GM23338 (cell line): ENCODE results near the gene BICD2. TPM values are rescaled to one million over a fixed set of nuclear protein-coding genes. Genes with fewer than 3 reads are reported as not detected.

Source experiments
- ATAC-seq: fragments of 200-7000 bp; cut with Tn5 transposase; 3 replicates; pipeline ENCODE4 v1.9.1; 2020
- DNase-seq: peaks from one replicate; pipeline ENCODE4 v3.0.0-alpha.2; 2015; ENCODE audit warnings: low spot score
- H2AFZ ChIP-seq: fragments of 200-600 bp; sonication (generic); 2 replicates; pipeline ENCODE4 v1.8.0; 2016; ENCODE audit warnings: antibody characterized with exemption, mild to moderate bottlenecking, moderate library complexity
- H3F3A ChIP-seq: fragments of 200-600 bp; sonication (generic); replicated peaks from 2 replicates; pipeline ENCODE4 v1.8.0; 2017; ENCODE audit warnings: antibody characterized with exemption, mixed run types, low read depth
- H3K27ac ChIP-seq: fragments of 200-600 bp; sonication (generic); 2 replicates; pipeline ENCODE4 v1.6.1; 2016; ENCODE audit warnings: low read depth
- H3K27me3 ChIP-seq: fragments of 200-600 bp; sonication (generic); 2 replicates; pipeline ENCODE4 v1.8.0; 2016; ENCODE audit warnings: mild to moderate bottlenecking, mixed run types, moderate library complexity; ENCODE audit not compliant: insufficient read depth
- H3K36me3 ChIP-seq: fragments of 200-600 bp; sonication (generic); 2 replicates; pipeline ENCODE4 v1.8.0; 2016; ENCODE audit warnings: mild to moderate bottlenecking; ENCODE audit not compliant: insufficient read depth
- H3K4me1 ChIP-seq: fragments of 200-600 bp; sonication (generic); 2 replicates; pipeline ENCODE4 v1.8.0; 2016; ENCODE audit warnings: mild to moderate bottlenecking, moderate library complexity; ENCODE audit not compliant: insufficient read depth
- H3K4me2 ChIP-seq: fragments of 200-600 bp; sonication (generic); 2 replicates; pipeline ENCODE4 v1.7.1; 2017; ENCODE audit warnings: mixed run types
- H3K4me3 ChIP-seq: fragments of 200-600 bp; sonication (generic); 2 replicates; pipeline ENCODE4 v1.6.1; 2016; ENCODE audit warnings: mixed run types
- H3K79me2 ChIP-seq: fragments of 200-600 bp; sonication (generic); replicated peaks from 2 replicates; pipeline ENCODE4 v1.8.0; 2017; ENCODE audit warnings: mild to moderate bottlenecking; ENCODE audit not compliant: insufficient read depth
- H3K9me2 ChIP-seq: fragments of 200-600 bp; sonication (generic); 2 replicates; pipeline ENCODE4 v1.8.0; 2017; ENCODE audit not compliant: insufficient read depth
- H4K20me1 ChIP-seq: fragments of 200-600 bp; sonication (generic); replicated peaks from 2 replicates; pipeline ENCODE4 v1.8.0; 2017; ENCODE audit warnings: mild to moderate bottlenecking; ENCODE audit not compliant: insufficient read depth
- H3K27ac Mint-ChIP-seq: 2 replicates; pipeline ENCODE4 v1.8.0; 2020; ENCODE audit warnings: inconsistent platforms, mild to moderate bottlenecking, moderate library complexity, mixed read lengths
- H3K27me3 Mint-ChIP-seq: 3 replicates; pipeline ENCODE4 v1.8.0; 2022; ENCODE audit warnings: low read depth, mild to moderate bottlenecking, moderate library complexity, mixed read lengths, inconsistent platforms; ENCODE audit not compliant: insufficient read depth, poor library complexity
- H3K36me3 Mint-ChIP-seq: 3 replicates; pipeline ENCODE4 v1.8.0; 2021; ENCODE audit warnings: low read depth, mild to moderate bottlenecking, inconsistent platforms, moderate library complexity, mixed read lengths
- H3K4me1 Mint-ChIP-seq: 3 replicates; pipeline ENCODE4 v1.8.0; 2020; ENCODE audit warnings: mild to moderate bottlenecking, inconsistent platforms, mixed read lengths
- H3K4me3 Mint-ChIP-seq: 3 replicates; pipeline ENCODE4 v1.8.0; 2021; ENCODE audit warnings: moderate library complexity, mild to moderate bottlenecking, inconsistent platforms, mixed read lengths
- H3K9me3 Mint-ChIP-seq: 3 replicates; pipeline ENCODE4 v1.8.0; 2020; ENCODE audit warnings: moderate library complexity, mild to moderate bottlenecking, inconsistent platforms, mixed read lengths
- CREB1 ChIP-seq: fragments of 250-450 bp; sonication (Bioruptor Pico); IDR thresholded peaks from 2 replicates; pipeline ENCODE4 v1.5.0; 2020; ENCODE audit warnings: low read depth, mild to moderate bottlenecking, moderate library complexity
- ETS1 ChIP-seq: IDR thresholded peaks from 2 replicates; pipeline ENCODE4 v1.6.1; 2016; ENCODE audit warnings: antibody characterized with exemption
- ZNF114 ChIP-seq: fragments of 250-450 bp; sonication (Bioruptor Pico); IDR thresholded peaks from 2 replicates; pipeline ENCODE4 v1.5.0; 2020; ENCODE audit warnings: mild to moderate bottlenecking, moderate library complexity
- ZNF462 ChIP-seq: fragments of 250-450 bp; sonication (Bioruptor Pico); IDR thresholded peaks from 2 replicates; pipeline ENCODE4 v1.5.0; 2020; ENCODE audit warnings: mild to moderate bottlenecking, moderate library complexity
- polyA plus RNA-seq: library from polyadenylated mRNA; unstranded; fragments of >200 nt; fragmentation: Nextera tagmentation; extraction: Ambion mirVana; gene quantifications from 2 replicates; pipeline ENCODE4 v1.2.1, GENCODE V29; 2016
- total RNA-seq: library from RNA; depleted of rRNA; stranded (reverse); fragments of >200 nt; shearing (Covaris generic); gene quantifications from 2 replicates; pipeline ENCODE4 v1.2.3, GENCODE V29; 2014
- TF ChIP-seq, protein P1 (sequence below): IDR thresholded peaks from one replicate; pipeline ENCODE4 v1.6.1; 2018; ENCODE audit warnings: antibody characterized with exemption; ENCODE audit not compliant: unreplicated experiment

The BICD2 gene
- total and polyA plus RNA-seq, 2 experiments from 2014 or later, result 8.7 to 34.3 TPM

DNA sequence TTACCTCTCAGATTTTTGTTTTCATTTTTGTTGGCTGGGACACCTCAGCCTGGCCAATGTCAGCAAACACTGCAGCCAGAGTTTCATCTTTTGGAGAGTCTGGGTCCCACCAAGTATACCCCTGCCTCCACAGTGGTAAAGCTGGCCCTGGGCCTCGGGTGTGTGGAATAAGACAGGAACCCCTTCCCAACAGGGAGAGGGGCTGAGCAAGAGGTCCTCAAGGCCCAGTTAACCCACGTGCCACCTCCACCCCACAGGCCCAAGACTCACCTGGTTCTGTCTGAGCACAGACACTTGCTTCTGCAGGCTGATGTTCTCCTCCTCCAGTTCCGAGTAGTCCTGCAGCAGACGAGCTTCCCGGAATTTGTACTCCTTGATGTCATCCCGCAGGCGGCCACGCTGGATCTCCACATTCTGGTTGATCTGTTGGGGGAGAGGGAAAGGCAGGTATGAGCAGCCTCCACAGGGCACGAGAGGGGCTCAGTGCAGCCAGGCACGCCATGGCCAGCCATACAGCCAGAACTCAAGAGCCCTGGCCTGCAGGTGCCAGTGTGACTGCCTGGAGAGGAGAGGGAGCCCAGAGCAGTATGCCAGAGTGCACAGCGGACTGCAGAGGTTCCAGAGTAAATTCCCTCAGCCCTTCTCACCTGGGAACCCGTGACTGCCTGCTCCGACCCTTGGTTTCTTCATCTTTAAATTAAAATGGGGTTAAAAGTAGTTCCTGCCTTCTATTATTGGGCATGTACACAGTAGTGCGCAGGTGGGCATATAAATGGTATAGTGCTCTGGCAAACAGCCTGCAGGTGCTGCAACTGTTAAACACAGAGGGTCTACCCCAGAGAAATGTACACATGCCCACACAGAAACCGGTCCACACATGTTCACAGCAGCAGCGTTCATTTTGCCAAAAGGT lies 42.0 kb downstream of the BICD2 start (continued):
- TF ChIP-seq ZNF462 (CRISPR knock-in tag), result no peak
- no peak for TF ChIP-seq CREB1 (CRISPR knock-in tag)
- no peak for TF ChIP-seq ETS1

DNA sequence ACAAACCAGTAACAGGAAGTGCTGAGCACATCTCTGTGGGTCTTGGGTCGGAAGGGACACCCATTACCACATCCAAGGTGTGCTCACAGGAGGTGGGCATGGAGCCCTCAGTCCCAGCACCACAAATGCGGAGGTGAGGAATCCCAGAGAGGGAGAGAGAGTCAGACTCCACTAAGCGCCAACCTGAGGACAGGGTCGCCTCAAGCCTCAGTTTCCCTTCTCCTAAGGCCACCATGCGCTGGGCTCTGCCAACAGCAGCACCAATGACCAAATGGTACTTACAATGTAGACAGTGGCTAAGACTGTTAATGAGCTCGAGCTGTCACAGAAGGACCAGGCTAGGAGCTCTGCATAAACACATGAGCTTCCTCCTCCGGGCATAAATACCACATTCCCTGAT lies 43.1 kb downstream of the BICD2 start:
- H3K4me1 Mint-ChIP-seq, result no peaks in the 10 kb centered on the region; the same call in 2 of the 3 replicates
- peaks cover 53% of the 10 kb centered on the region for H3K36me3 Mint-ChIP-seq
- H3K4me3 Mint-ChIP-seq, result no peak overlapping the region
- H3K27ac Mint-ChIP-seq, result no peak overlapping the region
- H3K4me1 ChIP-seq, result no peaks in the 10 kb centered on the region
- DNase-seq (no peak), ATAC-seq (no peak)
- no peaks in the 10 kb centered on the region for H3K27me3 ChIP-seq
- H3K4me2 ChIP-seq, result no peak overlapping the region
- H3K79me2 ChIP-seq, result no peaks in the 10 kb centered on the region
- no peaks in the 10 kb centered on the region for H3K9me2 ChIP-seq
- no peak overlapping the region for H2AFZ ChIP-seq
- H3K36me3 ChIP-seq, result peaks cover 5% of the 10 kb centered on the region
- no peaks in the 10 kb centered on the region for H3K9me3 Mint-ChIP-seq
- H4K20me1 ChIP-seq, result peaks cover 13% of the 10 kb centered on the region
- H3F3A ChIP-seq, result no peaks in the 10 kb centered on the region
- no peak overlapping the region for H3K4me3 ChIP-seq
- H3K27me3 Mint-ChIP-seq, result peaks cover 9% of the 10 kb centered on the region
- H3K27ac ChIP-seq, result no peak overlapping the region
- no peak for TF ChIP-seq ZNF114 (CRISPR knock-in tag)
- TF ChIP-seq, protein P1, sequence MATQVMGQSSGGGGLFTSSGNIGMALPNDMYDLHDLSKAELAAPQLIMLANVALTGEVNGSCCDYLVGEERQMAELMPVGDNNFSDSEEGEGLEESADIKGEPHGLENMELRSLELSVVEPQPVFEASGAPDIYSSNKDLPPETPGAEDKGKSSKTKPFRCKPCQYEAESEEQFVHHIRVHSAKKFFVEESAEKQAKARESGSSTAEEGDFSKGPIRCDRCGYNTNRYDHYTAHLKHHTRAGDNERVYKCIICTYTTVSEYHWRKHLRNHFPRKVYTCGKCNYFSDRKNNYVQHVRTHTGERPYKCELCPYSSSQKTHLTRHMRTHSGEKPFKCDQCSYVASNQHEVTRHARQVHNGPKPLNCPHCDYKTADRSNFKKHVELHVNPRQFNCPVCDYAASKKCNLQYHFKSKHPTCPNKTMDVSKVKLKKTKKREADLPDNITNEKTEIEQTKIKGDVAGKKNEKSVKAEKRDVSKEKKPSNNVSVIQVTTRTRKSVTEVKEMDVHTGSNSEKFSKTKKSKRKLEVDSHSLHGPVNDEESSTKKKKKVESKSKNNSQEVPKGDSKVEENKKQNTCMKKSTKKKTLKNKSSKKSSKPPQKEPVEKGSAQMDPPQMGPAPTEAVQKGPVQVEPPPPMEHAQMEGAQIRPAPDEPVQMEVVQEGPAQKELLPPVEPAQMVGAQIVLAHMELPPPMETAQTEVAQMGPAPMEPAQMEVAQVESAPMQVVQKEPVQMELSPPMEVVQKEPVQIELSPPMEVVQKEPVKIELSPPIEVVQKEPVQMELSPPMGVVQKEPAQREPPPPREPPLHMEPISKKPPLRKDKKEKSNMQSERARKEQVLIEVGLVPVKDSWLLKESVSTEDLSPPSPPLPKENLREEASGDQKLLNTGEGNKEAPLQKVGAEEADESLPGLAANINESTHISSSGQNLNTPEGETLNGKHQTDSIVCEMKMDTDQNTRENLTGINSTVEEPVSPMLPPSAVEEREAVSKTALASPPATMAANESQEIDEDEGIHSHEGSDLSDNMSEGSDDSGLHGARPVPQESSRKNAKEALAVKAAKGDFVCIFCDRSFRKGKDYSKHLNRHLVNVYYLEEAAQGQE, result no peak
